ENCODE measurements around the gene IRAK3.

IRAK3 gene

GRCh38 chr12:66188584-66189485 lies at the start of gene IRAK3:
TSS of gene IRAK3 (plus strand) at chr12:66189214. CDS start at chr12:66189300, 86 bp downstream.
- no peak for TF ChIP-seq FOXM1 (IDR thresholded peaks at IDR 0.05; ENCODE audit: borderline replicate concordance, low read depth)
- no peak for TF ChIP-seq CREB1 (IDR thresholded peaks at IDR 0.05; ENCODE audit: low read depth)
- no peak for TF ChIP-seq ZBTB7A (IDR thresholded peaks at IDR 0.05; ENCODE audit: low read depth)

- no peak for TF ChIP-seq FOXM1 (IDR thresholded peaks at IDR 0.05; ENCODE audit: borderline replicate concordance, low read depth)
- TF ChIP-seq TCF12 (IDR thresholded peaks at IDR 0.05; ENCODE audit: low read depth): no peak
- TF ChIP-seq ZBTB7A (IDR thresholded peaks at IDR 0.05; ENCODE audit: low read depth): no peak
- no peak for TF ChIP-seq EGR1 (IDR thresholded peaks at IDR 0.05)
- no peak for TF ChIP-seq CEBPB (IDR thresholded peaks at IDR 0.05)
- no peak for TF ChIP-seq USF1 (IDR thresholded peaks at IDR 0.05)
Observed at GRCh38 chr12:66139328-66139727, 49.7 kb upstream of the IRAK3 start.

GRCh38 chr12:66140731-66141130 lies 48.3 kb upstream of the IRAK3 start:
- no peak for TF ChIP-seq FOXM1 (IDR thresholded peaks at IDR 0.05; ENCODE audit: borderline replicate concordance, low read depth)

- TF ChIP-seq USF1 (IDR thresholded peaks at IDR 0.05): no peak
- TF ChIP-seq REST (IDR thresholded peaks at IDR 0.05; ENCODE audit: low read depth): no peak
- TF ChIP-seq EGR1 (IDR thresholded peaks at IDR 0.05): no peak
- no peak for TF ChIP-seq RAD21 (IDR thresholded peaks at IDR 0.05; ENCODE audit: low read depth)
- no peak for TF ChIP-seq ZBTB7A (IDR thresholded peaks at IDR 0.05; ENCODE audit: low read depth)
- no peak for TF ChIP-seq TCF12 (IDR thresholded peaks at IDR 0.05; ENCODE audit: low read depth)
- no peak for TF ChIP-seq NFIC (IDR thresholded peaks at IDR 0.05)
- TF ChIP-seq EP300 (IDR thresholded peaks at IDR 0.05; ENCODE audit: borderline replicate concordance): no peak
- no peak for TF ChIP-seq MAX (IDR thresholded peaks at IDR 0.05)
- no peak for TF ChIP-seq YY1 (IDR thresholded peaks at IDR 0.05; ENCODE audit: low read depth)
- TF ChIP-seq TAF1 (IDR thresholded peaks at IDR 0.05; ENCODE audit: low read depth): no peak
- TF ChIP-seq CEBPB (IDR thresholded peaks at IDR 0.05): no peak
- TF ChIP-seq CREB1 (IDR thresholded peaks at IDR 0.05; ENCODE audit: low read depth): no peak
- TF ChIP-seq TEAD4 (IDR thresholded peaks at IDR 0.05): no peak
Observed at GRCh38 chr12:66141299-66141698, 47.7 kb upstream of the IRAK3 start.

- TF ChIP-seq CREB1 (IDR thresholded peaks at IDR 0.05; ENCODE audit: low read depth) (no peak), ZBTB7A (IDR thresholded peaks at IDR 0.05; ENCODE audit: low read depth) (no peak), TEAD4 (IDR thresholded peaks at IDR 0.05) (no peak), CEBPB (IDR thresholded peaks at IDR 0.05) (no peak), USF1 (IDR thresholded peaks at IDR 0.05) (no peak), REST (IDR thresholded peaks at IDR 0.05; ENCODE audit: low read depth) (no peak), TCF12 (IDR thresholded peaks at IDR 0.05; ENCODE audit: low read depth) (no peak), MAX (IDR thresholded peaks at IDR 0.05) (no peak), EP300 (IDR thresholded peaks at IDR 0.05; ENCODE audit: borderline replicate concordance) (no peak), EGR1 (IDR thresholded peaks at IDR 0.05) (no peak), FOXM1 (IDR thresholded peaks at IDR 0.05; ENCODE audit: borderline replicate concordance, low read depth) (no peak), NFIC (IDR thresholded peaks at IDR 0.05) (no peak), YY1 (IDR thresholded peaks at IDR 0.05; ENCODE audit: low read depth) (no peak), TAF1 (IDR thresholded peaks at IDR 0.05; ENCODE audit: low read depth) (no peak), RAD21 (IDR thresholded peaks at IDR 0.05; ENCODE audit: low read depth) (no peak)
Observed at GRCh38 chr12:66142826-66143225, 46.2 kb upstream of the IRAK3 start.
